ENCODE measurements around the gene IFNA4.
A peak's percentile ranks its signal among the peaks of the same experiment; 100 is the strongest.

The IFNA4 gene

GRCh38 chr9:21165516-21165915 is 21.9 kb downstream of the IFNA4 start:
- no peak for DNase-seq

- DNase-seq = peak; percentile 12
These were observed 27.2 kb downstream of the IFNA4 start for GRCh38 chr9:21160178-21160577.

GRCh38 chr9:21155501-21155900 is 31.9 kb downstream of the IFNA4 start:
- peak; percentile 10 for DNase-seq

- DNase-seq = peak; percentile 11
These were observed 33.3 kb downstream of the IFNA4 start for GRCh38 chr9:21154018-21154608.

GRCh38 chr9:21153336-21154017 is 33.9 kb downstream of the IFNA4 start:
- peak; percentile 9 for DNase-seq

GRCh38 chr9:21144603-21145002 is 42.8 kb downstream of the IFNA4 start:
- DNase-seq = no peak

- DNase-seq = peak; percentile 3
These were observed 45.9 kb downstream of the IFNA4 start, which contains the start of gene IFNW1 for GRCh38 chr9:21141427-21141882. Gene IFNW1 (minus strand): TSS chr9:21141832. CDS start chr9:21141570, 262 bp downstream.

- DNase-seq = no peak
These were observed 50.4 kb downstream of the IFNA4 start for GRCh38 chr9:21137020-21137419.

Data from fibroblast of upper back skin (primary cell).